HUES64 (cell line): Measurements from ENCODE around the gene OGFOD3.
A peak's percentile ranks its signal among the peaks of the same experiment; 100 is the strongest.
"Not testable (repeated sequence)": the region's sequence is repeated elsewhere in the genome, so short reads cannot be mapped to it uniquely, and the experiment has no call there.

Experiments used
- H3K27ac ChIP-seq: 2 replicates; pipeline ENCODE4 v1.7.0; 2013; ENCODE audit warnings: low read depth, low read length, inconsistent platforms
- H3K27me3 ChIP-seq: 2 replicates; pipeline ENCODE4 v1.6.1; 2013; ENCODE audit warnings: mild to moderate bottlenecking, low read length; ENCODE audit not compliant: insufficient read depth
- H3K36me3 ChIP-seq: 2 replicates; pipeline ENCODE4 v1.6.1; 2013; ENCODE audit warnings: mild to moderate bottlenecking, low read length; ENCODE audit not compliant: insufficient read depth
- H3K4me1 ChIP-seq: 2 replicates; pipeline ENCODE4 v1.6.1; 2013; ENCODE audit warnings: mild to moderate bottlenecking, low read length, moderate library complexity; ENCODE audit not compliant: insufficient read depth
- H3K4me3 ChIP-seq: 2 replicates; pipeline ENCODE4 v1.5.1; 2013; ENCODE audit warnings: mild to moderate bottlenecking, low read length, moderate library complexity
- H3K9ac ChIP-seq: 2 replicates; pipeline ENCODE4 v1.6.1; 2013; ENCODE audit warnings: mild to moderate bottlenecking, low read depth, low read length
- H3K9me3 ChIP-seq: 2 replicates; pipeline ENCODE4 v1.6.1; 2013; ENCODE audit warnings: low read depth, low read length; ENCODE audit not compliant: insufficient read depth
- WGBS: fragments of 150-250, 120-280 bp; methylation state at CpG from one replicate; pipeline ENCODE4 v1.1.7; 2013; ENCODE audit warnings: missing lambda C conversion rate; 5-methylcytosine and 5-hydroxymethylcytosine counted together

OGFOD3 gene

DNA sequence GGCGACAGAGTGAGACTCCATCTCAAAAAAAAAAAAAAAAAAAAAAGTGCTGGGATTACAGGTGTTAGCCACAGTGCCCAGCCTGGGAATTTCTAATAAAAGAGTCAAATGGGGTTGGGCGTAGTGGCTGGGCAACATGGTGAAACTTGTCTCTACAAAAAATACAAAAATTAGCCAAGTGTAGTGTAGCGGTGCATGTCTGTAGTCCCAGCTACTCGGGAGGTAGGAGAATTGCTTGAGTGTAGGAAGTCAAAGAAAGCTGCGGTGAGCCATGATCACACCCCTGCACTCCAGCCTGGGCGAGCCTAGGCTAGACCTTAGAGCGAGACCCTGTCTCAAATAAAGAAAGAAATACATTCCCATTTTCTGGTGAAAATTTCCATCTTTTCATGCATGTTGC, 49.2 kb downstream of the OGFOD3 start:
- H3K27ac ChIP-seq = no peak overlapping the region
- H3K4me3 ChIP-seq = no peak overlapping the region
- no peaks in the 10 kb centered on the region for H3K9me3 ChIP-seq
- H3K36me3 ChIP-seq = no peaks in the 10 kb centered on the region
- peaks cover 42% of the 10 kb centered on the region for H3K27me3 ChIP-seq
- no peaks in the 10 kb centered on the region for H3K4me1 ChIP-seq
- WGBS = 97% methylated on average over 6 of the region's 7 CpGs
- no peak overlapping the region for H3K9ac ChIP-seq

- WGBS = 87% methylated on average over 14 of the region's 14 CpGs
- Histone ChIP-seq H3K27me3 (peaks cover 36% of the 10 kb centered on the region), H3K9ac (no peak overlapping the region), H3K4me1 (no peaks in the 10 kb centered on the region), H3K4me3 (no peak overlapping the region), H3K36me3 (no peaks in the 10 kb centered on the region), H3K9me3 (no peaks in the 10 kb centered on the region), H3K27ac (no peak overlapping the region)
Measured at GRCh38 chr17:82367724-82368524, 50.5 kb downstream of the OGFOD3 start.

DNA sequence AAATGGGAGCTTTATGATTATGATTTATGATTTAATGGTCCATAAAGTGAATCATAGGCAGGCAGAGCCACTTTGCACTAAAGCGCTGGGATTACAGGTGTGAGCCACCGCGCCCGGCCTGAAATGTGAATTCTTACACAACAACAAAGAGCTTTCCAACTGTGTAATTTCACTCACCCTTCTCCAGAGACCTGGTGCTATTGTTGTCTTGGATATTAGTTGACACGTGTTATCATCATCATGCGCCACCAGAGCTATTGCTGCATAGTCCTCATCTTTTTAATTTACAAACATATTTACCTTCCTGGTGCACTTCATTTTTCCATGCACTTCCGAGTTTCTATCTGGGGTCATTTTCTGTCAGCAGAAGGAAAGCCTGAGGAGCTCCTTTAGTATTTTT, 51.6 kb downstream of the OGFOD3 start:
- Histone ChIP-seq H3K36me3 (no peaks in the 10 kb centered on the region), H3K9ac (no peak overlapping the region), H3K27ac (no peak overlapping the region), H3K27me3 (peaks cover 24% of the 10 kb centered on the region), H3K4me3 (no peak overlapping the region), H3K4me1 (no peaks in the 10 kb centered on the region), H3K9me3 (no peaks in the 10 kb centered on the region)
- WGBS = 92% methylated on average over 7 of the region's 7 CpGs

GRCh38 chr17:82365606-82366295, 52.6 kb downstream of the OGFOD3 start:
- H3K4me1 ChIP-seq = no peaks in the 10 kb centered on the region
- H3K27ac ChIP-seq = no peak overlapping the region
- no peaks in the 10 kb centered on the region for H3K36me3 ChIP-seq
- no peak overlapping the region for H3K4me3 ChIP-seq
- no peak overlapping the region for H3K9ac ChIP-seq
- H3K9me3 ChIP-seq = no peaks in the 10 kb centered on the region
- WGBS = 79% methylated on average over 6 of the region's 6 CpGs
- peaks cover 14% of the 10 kb centered on the region for H3K27me3 ChIP-seq

DNA sequence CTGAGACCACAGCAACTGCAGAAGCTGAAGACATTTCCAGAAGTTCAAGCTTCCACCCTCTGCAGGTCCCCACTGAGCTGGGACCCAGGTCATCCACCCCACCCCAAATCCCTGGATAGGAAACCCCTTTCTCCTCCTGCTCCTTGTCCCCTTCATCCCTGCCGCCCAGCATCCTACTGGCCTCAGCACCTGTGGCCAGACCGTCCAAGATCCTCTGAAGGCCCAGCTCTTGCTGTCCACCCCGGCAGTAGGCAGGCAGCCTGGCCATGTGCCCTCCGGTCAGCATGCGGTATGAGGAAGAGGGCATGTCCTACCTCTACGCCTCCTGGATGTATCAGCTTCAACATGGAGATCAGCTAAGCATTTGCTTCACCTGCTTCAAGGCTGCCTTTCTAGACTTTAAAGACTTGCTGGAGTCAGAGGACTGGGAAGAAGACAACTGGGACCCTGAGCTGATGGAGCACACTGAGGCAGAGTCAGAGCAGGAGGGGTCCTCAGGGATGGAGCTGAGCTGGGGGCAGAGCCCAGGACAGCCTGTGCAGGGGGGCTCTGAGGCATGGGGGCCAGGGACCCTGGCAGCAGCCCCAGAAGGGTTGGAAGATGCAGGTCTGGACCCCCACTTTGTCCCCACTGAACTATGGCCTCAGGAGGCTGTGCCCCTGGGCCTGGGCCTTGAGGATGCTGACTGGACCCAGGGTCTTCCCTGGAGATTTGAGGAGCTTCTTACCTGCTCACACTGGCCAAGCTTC, 56.3 kb downstream of the OGFOD3 start:
- H3K9me3 ChIP-seq = no peaks in the 10 kb centered on the region
- WGBS = 89% methylated on average over 6 of the region's 6 CpGs
- no peaks in the 10 kb centered on the region for H3K4me1 ChIP-seq
- H3K27ac ChIP-seq = no peak overlapping the region
- no peak overlapping the region for H3K9ac ChIP-seq
- H3K27me3 ChIP-seq = no peaks in the 10 kb centered on the region
- no peaks in the 10 kb centered on the region for H3K36me3 ChIP-seq
- no peak overlapping the region for H3K4me3 ChIP-seq

DNA sequence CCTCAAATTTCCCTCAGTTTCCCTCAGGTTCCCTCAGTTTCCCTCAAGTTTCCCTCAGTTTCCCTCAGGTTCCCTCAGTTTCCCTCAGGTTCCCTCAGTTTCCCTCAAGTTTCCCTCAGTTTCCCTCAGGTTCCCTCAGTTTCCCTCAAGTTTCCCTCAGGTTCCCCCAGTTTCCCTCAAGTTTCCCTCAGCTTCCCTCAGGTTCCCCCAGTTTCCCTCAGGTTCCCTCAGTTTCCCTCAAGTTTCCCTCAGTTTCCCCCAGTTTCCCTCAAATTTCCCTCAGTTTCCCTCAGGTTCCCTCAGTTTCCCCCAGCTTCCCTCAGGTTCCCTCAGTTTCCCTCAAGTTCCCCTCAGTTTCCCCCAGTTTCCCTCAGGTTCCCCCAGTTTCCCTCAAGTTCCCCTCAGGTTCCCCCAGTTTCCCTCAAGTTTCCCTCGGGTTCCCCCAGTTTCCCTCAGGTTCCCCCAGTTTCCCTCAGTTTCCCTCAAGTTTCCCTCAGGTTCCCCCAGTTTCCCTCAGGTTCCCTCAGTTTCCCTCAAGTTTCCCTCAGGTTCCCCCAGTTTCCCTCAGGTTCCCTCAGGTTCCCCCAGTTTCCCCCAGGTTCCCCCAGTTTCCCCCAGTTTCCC, 58.8 kb downstream of the OGFOD3 start:
- 80% methylated on average over 1 of the region's 1 CpG for WGBS
- H3K27ac ChIP-seq, H3K9ac ChIP-seq, H3K27me3 ChIP-seq, H3K4me1 ChIP-seq, H3K36me3 ChIP-seq, H3K4me3 ChIP-seq, H3K9me3 ChIP-seq: not testable (repeated sequence)

DNA sequence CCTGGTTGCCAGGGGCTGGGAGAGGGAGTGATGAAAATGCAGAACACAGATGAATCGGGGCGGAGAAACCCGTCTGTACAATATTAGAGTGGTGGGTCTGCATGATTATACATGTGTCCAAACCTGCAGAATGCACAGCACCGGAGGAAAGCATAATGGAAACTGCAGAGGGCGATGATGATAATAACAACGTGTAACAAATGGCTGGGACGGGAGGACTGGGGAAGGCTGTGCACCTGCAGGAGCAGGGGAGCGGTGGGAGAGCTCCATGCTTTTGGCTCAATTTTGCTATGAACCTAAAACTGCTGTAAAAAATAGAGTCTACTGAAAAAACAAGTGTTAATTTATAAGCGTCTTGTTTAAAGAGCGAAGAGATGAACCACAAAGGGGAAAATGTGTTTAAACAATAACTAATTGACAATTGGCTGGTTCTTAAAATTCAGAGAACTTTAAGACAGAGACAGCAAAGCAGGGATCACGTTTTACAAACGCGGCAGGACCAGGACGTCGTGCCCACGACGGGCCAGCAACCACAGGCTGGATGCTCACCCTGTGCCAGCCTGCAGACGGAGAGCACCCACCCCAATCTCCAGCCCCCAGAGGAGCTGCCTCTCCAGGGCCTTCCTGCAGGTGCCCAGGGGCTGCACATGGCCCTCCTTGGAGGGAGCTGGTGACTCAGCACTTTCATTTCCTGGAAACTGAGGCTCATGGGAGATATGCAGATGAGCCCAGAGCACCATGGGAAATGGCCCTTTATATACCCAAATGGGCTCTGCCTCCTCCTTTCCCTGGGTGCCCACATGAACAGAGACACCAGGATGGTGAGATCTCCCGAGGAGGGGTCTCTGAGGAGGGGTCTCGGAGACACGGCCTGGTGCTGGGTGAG, 59.7 kb downstream of the OGFOD3 start, which contains the start of gene TEX19:
Gene TEX19 (plus strand): TSS at position 783 of the 886 bp plus-strand sequence. CDS start 2,904 bp downstream, outside the sequence.
- no peaks in the 10 kb centered on the region for H3K9me3 ChIP-seq
- 87% methylated on average over 21 of the region's 21 CpGs for WGBS
- H3K36me3 ChIP-seq = no peaks in the 10 kb centered on the region
- no peak within 1 kb of the TSS for H3K4me3 ChIP-seq
- 0 out of 2 replicates have a peak within 1 kb of the TSS, but pooled peaks have one; percentile 27 for H3K9ac ChIP-seq
- H3K4me1 ChIP-seq = no peaks in the 10 kb centered on the region; the same call in 1 of the 2 replicates
- peak within 1 kb of the TSS; percentile 18; the same call in 1 of the 2 replicates for H3K27ac ChIP-seq
- no peaks in the 10 kb centered on the region; the same call in 1 of the 2 replicates for H3K27me3 ChIP-seq

DNA sequence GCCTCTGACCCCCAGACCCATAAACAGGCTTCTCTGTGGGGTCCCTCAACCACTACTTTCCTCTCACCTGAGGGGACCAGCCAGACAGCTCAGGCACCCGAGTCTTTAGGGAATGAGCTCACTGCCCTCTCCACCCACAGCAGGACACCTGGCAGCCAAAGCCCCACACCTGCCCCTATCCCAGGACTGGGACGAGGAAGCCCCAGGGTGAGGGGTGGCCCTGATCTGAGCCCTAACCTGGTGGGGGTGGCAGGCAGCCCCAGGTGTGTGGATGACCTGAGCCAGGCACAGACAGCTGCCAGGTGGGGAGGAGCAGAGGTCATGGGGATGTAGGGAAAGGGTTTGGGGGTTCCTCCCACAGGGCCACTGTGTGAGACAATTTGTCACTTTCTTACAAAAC, 61.0 kb downstream of the OGFOD3 start:
- WGBS = 89% methylated on average over 2 of the region's 2 CpGs
- H3K27me3 ChIP-seq = no peaks in the 10 kb centered on the region; the same call in 1 of the 2 replicates
- no peak overlapping the region for H3K4me3 ChIP-seq
- H3K4me1 ChIP-seq = no peaks in the 10 kb centered on the region; the same call in 1 of the 2 replicates
- no peak overlapping the region for H3K27ac ChIP-seq
- H3K9me3 ChIP-seq = no peaks in the 10 kb centered on the region
- no peaks in the 10 kb centered on the region for H3K36me3 ChIP-seq
- H3K9ac ChIP-seq = no peak overlapping the region

DNA sequence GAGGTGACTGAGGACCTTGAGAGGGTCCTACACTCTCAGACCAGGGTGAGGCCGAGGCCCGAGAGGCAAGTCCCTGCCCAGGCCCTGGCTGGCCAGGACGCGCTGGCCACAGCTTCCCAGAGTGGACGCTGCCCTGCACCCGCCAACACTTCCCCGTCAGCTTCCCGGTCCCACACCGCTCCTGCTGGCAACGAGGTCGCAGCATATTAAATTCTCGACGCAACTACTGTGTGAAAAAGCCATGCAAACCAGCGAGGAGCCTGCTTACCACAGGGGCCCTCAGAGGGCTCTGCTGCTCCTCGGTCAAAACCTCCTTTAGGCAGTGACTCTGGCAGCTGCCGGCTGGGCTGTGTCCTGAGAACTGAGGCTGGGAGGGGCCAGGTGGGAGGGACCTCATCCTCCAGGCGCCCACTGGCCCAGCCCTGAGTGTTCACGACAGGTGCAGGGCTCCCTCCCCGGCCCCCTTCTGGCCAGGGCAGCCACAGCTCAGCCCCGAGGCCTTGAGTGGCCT, 61.5 kb downstream of the OGFOD3 start:
- Histone ChIP-seq H3K9ac (no peak overlapping the region; the same call in 1 of the 2 replicates), H3K36me3 (no peaks in the 10 kb centered on the region), H3K9me3 (no peaks in the 10 kb centered on the region), H3K4me1 (no peaks in the 10 kb centered on the region; the same call in 1 of the 2 replicates), H3K27ac (no peak overlapping the region), H3K4me3 (no peak overlapping the region), H3K27me3 (no peaks in the 10 kb centered on the region; the same call in 1 of the 2 replicates)
- WGBS = 70% methylated on average over 20 of the region's 20 CpGs
